SK-N-SH (cell line): ENCODE results near the gene TAS2R31.

ENCODE experiments used
- EP300 ChIP-seq, 2 experiments: IDR thresholded peaks; 2 replicates each; pipeline versions ENCODE4 v1.4.0 to v1.6.1; 2012; ENCODE audit warnings: borderline replicate concordance in 1 of 2, low read depth in 1 of 2, low read length in 1 of 2
- EZH2phosphoT487 ChIP-seq: fragments of 200-600 bp; sonication (generic); IDR thresholded peaks from 2 replicates; pipeline ENCODE4 v1.6.1; 2017; ENCODE audit warnings: low read depth, mixed run types, mild to moderate bottlenecking, antibody characterized with exemption, moderate library complexity, borderline replicate concordance
- POLR2AphosphoS5 ChIP-seq: IDR thresholded peaks from 2 replicates; pipeline ENCODE4 v1.6.1; 2012; ENCODE audit warnings: low read depth, low read length
- TAF1 ChIP-seq: IDR thresholded peaks from 2 replicates; pipeline ENCODE4 v1.6.1; 2012; ENCODE audit warnings: low read depth, mild to moderate bottlenecking, low read length, moderate library complexity, borderline replicate concordance
- TEAD4 ChIP-seq: IDR thresholded peaks from 2 replicates; pipeline ENCODE4 v1.4.0; 2012; ENCODE audit warnings: mild to moderate bottlenecking, borderline replicate concordance; ENCODE audit not compliant: insufficient read depth
- TF ChIP-seq, protein P1 (sequence below): fragments of 200-600 bp; sonication (generic); IDR thresholded peaks from 2 replicates; pipeline ENCODE4 v1.6.1; 2017; ENCODE audit warnings: antibody characterized with exemption, mild to moderate bottlenecking, moderate library complexity

DNA sequence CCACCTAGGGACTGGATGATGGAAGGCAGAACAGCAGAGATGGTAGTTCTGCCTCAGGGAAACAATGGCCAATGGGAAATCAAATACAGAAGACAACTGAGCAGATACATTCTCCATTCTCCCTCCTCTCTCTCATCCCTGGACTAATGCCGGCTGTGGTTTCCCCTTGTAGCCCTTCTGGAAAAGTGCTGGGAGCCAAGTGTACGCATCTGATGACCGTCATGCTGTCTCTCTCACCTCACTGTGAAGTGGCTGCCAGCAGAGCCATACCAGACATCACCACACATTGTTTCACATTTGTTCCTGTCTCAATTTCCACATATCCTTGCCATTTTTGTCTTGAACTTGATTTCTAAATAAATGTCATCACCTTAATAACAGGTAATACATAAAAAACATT is 27.8 kb upstream of the TAS2R31 start:
- TF ChIP-seq, protein P1, sequence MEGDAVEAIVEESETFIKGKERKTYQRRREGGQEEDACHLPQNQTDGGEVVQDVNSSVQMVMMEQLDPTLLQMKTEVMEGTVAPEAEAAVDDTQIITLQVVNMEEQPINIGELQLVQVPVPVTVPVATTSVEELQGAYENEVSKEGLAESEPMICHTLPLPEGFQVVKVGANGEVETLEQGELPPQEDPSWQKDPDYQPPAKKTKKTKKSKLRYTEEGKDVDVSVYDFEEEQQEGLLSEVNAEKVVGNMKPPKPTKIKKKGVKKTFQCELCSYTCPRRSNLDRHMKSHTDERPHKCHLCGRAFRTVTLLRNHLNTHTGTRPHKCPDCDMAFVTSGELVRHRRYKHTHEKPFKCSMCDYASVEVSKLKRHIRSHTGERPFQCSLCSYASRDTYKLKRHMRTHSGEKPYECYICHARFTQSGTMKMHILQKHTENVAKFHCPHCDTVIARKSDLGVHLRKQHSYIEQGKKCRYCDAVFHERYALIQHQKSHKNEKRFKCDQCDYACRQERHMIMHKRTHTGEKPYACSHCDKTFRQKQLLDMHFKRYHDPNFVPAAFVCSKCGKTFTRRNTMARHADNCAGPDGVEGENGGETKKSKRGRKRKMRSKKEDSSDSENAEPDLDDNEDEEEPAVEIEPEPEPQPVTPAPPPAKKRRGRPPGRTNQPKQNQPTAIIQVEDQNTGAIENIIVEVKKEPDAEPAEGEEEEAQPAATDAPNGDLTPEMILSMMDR, result no peak
- TF ChIP-seq EP300 (IDR thresholded peaks at IDR 0.05; ENCODE audit: borderline replicate concordance in 1 of 2, low read depth in 1 of 2, low read length in 1 of 2) (no peak), TAF1 (no peak), EZH2phosphoT487 (no peak), TEAD4 (no peak), POLR2AphosphoS5 (no peak)
